Measurements from ENCODE around the gene COL4A3.

DNA sequence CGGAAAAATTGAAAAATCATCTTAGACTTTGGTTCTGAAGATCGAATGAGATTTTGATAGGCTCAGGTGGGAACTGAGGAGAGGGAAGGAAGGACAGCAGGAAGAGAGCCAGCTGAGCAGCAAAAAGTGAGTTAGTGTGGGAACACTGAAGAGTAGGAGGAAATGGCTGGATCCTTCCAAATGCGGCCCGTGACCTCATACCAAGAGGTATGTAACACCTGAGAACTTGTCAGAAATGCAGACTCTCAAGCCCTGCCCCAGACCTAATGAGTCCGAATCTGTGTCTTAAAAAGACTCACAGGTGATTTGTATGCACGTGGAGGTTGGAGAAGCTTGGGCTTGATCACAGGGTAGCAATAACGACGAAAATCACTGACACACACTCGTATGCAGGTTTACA lies 42.0 kb downstream of the COL4A3 start:
- TF ChIP-seq, protein P1, sequence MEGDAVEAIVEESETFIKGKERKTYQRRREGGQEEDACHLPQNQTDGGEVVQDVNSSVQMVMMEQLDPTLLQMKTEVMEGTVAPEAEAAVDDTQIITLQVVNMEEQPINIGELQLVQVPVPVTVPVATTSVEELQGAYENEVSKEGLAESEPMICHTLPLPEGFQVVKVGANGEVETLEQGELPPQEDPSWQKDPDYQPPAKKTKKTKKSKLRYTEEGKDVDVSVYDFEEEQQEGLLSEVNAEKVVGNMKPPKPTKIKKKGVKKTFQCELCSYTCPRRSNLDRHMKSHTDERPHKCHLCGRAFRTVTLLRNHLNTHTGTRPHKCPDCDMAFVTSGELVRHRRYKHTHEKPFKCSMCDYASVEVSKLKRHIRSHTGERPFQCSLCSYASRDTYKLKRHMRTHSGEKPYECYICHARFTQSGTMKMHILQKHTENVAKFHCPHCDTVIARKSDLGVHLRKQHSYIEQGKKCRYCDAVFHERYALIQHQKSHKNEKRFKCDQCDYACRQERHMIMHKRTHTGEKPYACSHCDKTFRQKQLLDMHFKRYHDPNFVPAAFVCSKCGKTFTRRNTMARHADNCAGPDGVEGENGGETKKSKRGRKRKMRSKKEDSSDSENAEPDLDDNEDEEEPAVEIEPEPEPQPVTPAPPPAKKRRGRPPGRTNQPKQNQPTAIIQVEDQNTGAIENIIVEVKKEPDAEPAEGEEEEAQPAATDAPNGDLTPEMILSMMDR (IDR thresholded peaks at IDR 0.05; ENCODE audit: borderline replicate concordance, extremely low read depth, low read length, poor library complexity, severe bottlenecking): no peak
- no peak for TF ChIP-seq EZH2 (IDR thresholded peaks at IDR 0.05; ENCODE audit: borderline replicate concordance, low read depth, low read length, severe bottlenecking)

Data from DND-41 (cell line).